ENCODE data around the gene WDR83.

Gene WDR83

GRCh38 chr19:12695514-12695913 is 28.9 kb downstream of the WDR83 start:
- no peak for TF ChIP-seq TAF1 (IDR thresholded peaks at IDR 0.05; ENCODE audit: borderline replicate concordance, insufficient read depth, low read length)
- no peak for TF ChIP-seq SIN3A (IDR thresholded peaks at IDR 0.05; ENCODE audit: borderline replicate concordance, insufficient read depth, low read length)
- TF ChIP-seq FOXP2 (optimal IDR thresholded peaks at IDR 0.05; ENCODE audit: borderline replicate concordance, extremely low read depth, extremely low read length, insufficient read depth): no peak
- TF ChIP-seq REST (IDR thresholded peaks at IDR 0.05; ENCODE audit: insufficient read depth in 1 of 2, low read depth in 2 of 2, low read length in 2 of 2): no peak
- TF ChIP-seq POLR2AphosphoS5 (IDR thresholded peaks at IDR 0.05; ENCODE audit: low read depth, low read length): no peak

GRCh38 chr19:12695997-12696365 is 29.4 kb downstream of the WDR83 start:
- TF ChIP-seq POLR2AphosphoS5 (IDR thresholded peaks at IDR 0.05; ENCODE audit: low read depth, low read length): no peak

DNA sequence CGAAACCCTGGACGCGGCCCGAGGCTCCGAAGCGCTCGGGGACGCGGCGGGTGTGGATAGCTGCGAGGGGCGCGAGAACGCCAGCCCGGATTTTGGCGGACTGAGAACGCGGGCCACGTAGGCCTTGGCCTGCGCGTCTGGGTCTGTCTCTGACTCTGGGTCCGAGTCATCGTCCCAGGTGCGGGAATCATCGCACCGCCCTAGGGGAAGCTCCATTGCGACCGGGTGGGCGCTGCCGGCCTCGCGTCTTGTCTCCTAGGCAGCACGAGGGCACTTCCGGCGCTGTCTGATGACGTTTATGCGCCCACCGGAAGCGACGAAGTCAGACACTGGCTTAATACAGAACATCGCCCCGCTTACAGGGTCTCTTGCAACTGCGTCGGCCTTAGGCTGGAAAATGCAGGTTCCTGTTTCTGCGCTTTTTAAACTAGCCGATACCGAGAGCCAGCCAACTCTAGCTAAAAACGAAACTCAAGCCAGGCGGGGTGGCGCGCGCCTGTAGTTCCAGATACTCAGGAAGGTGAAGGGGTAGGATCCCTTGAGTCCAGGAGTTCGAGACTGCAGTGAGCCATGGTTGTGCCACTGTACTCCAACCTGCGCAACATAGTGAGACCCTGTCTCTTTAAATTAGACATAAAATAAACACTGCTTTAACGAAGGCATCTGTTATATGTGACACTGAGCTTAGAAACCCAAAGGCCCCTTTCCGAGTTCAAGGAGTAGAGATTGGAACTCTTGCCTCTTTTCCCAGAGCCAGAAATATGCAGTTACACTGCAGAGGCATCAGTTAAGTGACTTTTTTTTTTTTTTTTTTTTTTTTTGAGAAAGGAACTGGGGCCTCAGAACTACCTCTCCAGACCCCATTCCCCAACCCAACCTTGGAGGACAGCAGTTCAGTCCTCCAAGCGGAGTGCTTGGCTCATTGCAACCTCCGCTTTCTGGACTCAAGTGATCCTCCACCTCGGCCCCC is 30.0 kb downstream of the WDR83 start, which contains the start of gene FBXW9:
TSS of gene FBXW9 (minus strand) at position 266 of the 970 bp plus-strand sequence. CDS start at position 216, 50 bp downstream.
- peak; percentile 98; the same call in 1 of the 2 replicates for TF ChIP-seq SIN3A (IDR thresholded peaks at IDR 0.05; ENCODE audit: borderline replicate concordance, insufficient read depth, low read length)
- 0 out of 4 replicates have a peak, but pooled peaks of 1 of the 2 experiments have one; percentile 41 for TF ChIP-seq REST (IDR thresholded peaks at IDR 0.05; ENCODE audit: insufficient read depth in 1 of 2, low read depth in 2 of 2, low read length in 2 of 2)
- TF ChIP-seq POLR2AphosphoS5 (IDR thresholded peaks at IDR 0.05; ENCODE audit: low read depth, low read length): peak; percentile 88
- peak; percentile 79; the same call in 1 of the 2 replicates for TF ChIP-seq TAF1 (IDR thresholded peaks at IDR 0.05; ENCODE audit: borderline replicate concordance, insufficient read depth, low read length)
- TF ChIP-seq FOXP2 (optimal IDR thresholded peaks at IDR 0.05; ENCODE audit: borderline replicate concordance, extremely low read depth, extremely low read length, insufficient read depth): peak; percentile 91

- TF ChIP-seq SIN3A (IDR thresholded peaks at IDR 0.05; ENCODE audit: borderline replicate concordance, insufficient read depth, low read length) (no peak), FOXP2 (optimal IDR thresholded peaks at IDR 0.05; ENCODE audit: borderline replicate concordance, extremely low read depth, extremely low read length, insufficient read depth) (no peak), TAF1 (IDR thresholded peaks at IDR 0.05; ENCODE audit: borderline replicate concordance, insufficient read depth, low read length) (no peak), POLR2AphosphoS5 (IDR thresholded peaks at IDR 0.05; ENCODE audit: low read depth, low read length) (no peak), REST (IDR thresholded peaks at IDR 0.05; ENCODE audit: insufficient read depth in 1 of 2, low read depth in 2 of 2, low read length in 2 of 2) (no peak)
Measured at GRCh38 chr19:12698138-12698537, 31.5 kb downstream of the WDR83 start.

- TF ChIP-seq FOXP2 (optimal IDR thresholded peaks at IDR 0.05; ENCODE audit: borderline replicate concordance, extremely low read depth, extremely low read length, insufficient read depth): peak; percentile 19
- TF ChIP-seq POLR2AphosphoS5 (IDR thresholded peaks at IDR 0.05; ENCODE audit: low read depth, low read length): 0 out of 2 replicates have a peak, but pooled peaks have one; percentile 35
- no peak for TF ChIP-seq SIN3A (IDR thresholded peaks at IDR 0.05; ENCODE audit: borderline replicate concordance, insufficient read depth, low read length)
Measured at GRCh38 chr19:12701596-12702282, 35.1 kb downstream of the WDR83 start.
